Retinal pigment epithelial cell (primary cell): ENCODE data around the gene C19orf81.
"Not testable (repeated sequence)": the region's sequence is repeated elsewhere in the genome, so short reads cannot be mapped to it uniquely, and the experiment has no call there.

Source experiments
- DNase-seq: peaks from one replicate; pipeline ENCODE4 v3.0.0-alpha.2; 2010; ENCODE audit warnings: low read depth
- H3K4me3 ChIP-seq: 2 replicates; pipeline ENCODE4 v1.5.1; 2011; ENCODE audit warnings: mild to moderate bottlenecking, low read length, control low read depth, moderate library complexity
- TF ChIP-seq, protein P1 (sequence below): conservative IDR thresholded peaks from 2 replicates; pipeline ENCODE4 v1.5.1; 2011; ENCODE audit warnings: low read depth, low read length, control low read depth, inconsistent platforms

The C19orf81 gene

DNA sequence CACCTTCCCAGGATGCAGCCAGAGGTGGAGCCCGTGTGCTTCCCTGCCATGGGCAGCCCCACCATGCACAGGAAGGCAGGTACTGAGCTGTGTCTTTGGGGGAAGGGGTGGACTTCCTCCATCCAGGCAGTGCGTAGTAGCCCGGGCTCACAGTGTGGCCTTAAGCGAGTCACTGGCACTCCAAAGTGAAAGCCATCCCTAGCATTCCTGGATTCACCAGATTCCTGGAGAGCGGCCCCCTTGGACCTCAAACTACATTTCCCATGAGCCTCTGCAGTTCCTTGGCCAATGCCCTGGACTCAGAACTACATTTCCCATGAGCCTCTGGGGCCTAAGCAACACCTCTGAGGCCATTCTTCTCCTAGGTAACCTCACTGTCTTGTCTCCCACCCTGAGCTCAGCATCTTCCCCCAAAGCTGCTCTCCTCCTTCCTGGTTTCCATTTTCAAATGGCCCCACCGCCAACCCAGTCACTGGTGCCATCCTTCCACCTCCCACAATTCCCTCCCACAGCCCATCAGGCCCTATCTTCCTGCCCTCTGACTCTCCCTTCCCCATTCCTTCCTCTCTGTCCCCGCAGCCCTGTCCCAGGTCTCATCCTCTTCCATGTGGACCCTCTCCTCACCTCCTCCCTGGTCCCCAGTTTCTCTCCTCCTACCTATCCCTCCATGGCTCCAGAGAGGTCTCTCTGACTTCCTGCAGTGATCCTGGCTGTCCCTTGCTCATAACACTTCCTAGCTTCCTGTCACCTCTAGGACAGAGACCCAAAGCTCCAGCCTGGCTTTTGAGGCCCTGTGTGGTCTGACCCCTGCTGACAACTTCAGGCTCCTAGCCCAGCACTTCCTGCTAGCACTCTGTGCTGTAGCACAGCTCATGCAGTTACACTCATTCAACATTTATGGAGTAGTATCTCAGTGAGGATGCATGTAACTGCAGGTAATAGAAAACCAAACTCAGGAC, at the start of gene C19orf81:
C19orf81 (plus strand) TSS at position 13 of the 959 bp plus-strand sequence; CDS start at position 13, 0 bp downstream.
- H3K4me3 ChIP-seq = no peak within 1 kb of the TSS
- DNase-seq = no peak
- TF ChIP-seq, protein P1, sequence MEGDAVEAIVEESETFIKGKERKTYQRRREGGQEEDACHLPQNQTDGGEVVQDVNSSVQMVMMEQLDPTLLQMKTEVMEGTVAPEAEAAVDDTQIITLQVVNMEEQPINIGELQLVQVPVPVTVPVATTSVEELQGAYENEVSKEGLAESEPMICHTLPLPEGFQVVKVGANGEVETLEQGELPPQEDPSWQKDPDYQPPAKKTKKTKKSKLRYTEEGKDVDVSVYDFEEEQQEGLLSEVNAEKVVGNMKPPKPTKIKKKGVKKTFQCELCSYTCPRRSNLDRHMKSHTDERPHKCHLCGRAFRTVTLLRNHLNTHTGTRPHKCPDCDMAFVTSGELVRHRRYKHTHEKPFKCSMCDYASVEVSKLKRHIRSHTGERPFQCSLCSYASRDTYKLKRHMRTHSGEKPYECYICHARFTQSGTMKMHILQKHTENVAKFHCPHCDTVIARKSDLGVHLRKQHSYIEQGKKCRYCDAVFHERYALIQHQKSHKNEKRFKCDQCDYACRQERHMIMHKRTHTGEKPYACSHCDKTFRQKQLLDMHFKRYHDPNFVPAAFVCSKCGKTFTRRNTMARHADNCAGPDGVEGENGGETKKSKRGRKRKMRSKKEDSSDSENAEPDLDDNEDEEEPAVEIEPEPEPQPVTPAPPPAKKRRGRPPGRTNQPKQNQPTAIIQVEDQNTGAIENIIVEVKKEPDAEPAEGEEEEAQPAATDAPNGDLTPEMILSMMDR = no peak

DNA sequence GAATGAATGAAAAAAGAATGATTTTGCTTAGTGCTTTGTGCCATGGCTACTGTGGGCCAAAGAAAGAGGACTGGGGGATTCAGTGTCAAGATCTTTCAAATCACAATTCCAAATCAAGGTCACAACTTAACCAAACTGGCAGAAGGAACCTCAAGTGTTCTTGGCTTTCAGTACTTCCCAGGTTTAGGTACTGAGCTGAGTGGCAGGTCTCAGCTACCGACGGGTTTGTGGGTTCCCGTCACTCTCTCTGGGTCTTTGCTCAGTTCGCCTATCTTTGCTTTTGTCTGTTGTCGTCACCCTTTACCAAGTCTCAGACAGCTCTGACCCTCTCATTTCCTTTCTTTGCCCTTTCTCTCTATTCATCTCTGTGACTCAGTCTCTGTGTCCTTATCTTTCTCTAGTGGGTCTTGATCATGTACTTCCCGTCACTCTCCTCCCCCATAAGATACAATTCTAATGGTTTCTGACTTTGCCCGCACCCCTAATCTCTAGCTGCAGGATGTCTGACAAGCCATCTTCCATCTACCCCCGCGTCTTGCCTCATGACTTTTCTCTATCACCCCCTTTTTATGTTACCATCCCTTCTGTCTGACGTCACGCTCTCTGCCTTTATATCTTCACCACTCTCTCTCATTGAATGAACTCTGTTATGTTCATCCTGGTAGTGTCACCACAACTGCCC, 47.7 kb upstream of the C19orf81 start:
- H3K4me3 ChIP-seq = no peak overlapping the region
- no peak for DNase-seq
- TF ChIP-seq, protein P1 = no peak

DNA sequence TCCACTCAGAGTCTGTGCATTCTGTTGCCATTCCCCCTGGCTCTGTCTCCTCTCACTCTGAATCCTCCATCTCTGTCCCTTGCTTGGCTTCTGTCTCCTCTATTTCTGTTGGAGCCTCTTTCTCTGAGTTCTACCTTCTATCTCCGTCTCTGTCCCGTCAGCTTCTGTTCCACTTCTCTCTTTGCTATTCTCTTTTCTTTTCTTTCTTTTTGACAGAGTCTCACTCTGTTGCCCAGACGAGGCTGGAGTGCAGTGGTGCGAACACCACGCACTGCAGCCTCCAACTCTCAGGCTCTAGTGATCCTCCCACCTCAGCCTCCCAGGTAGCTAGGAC, 47.2 kb upstream of the C19orf81 start:
- no peak overlapping the region for H3K4me3 ChIP-seq
- no peak for DNase-seq
- TF ChIP-seq, protein P1 = no peak

- TF ChIP-seq, protein P1 = no peak
- no peak overlapping the region for H3K4me3 ChIP-seq
- DNase-seq = no peak
Observed at GRCh38 chr19:50602496-50602895, 46.7 kb upstream of the C19orf81 start.

GRCh38 chr19:50602935-50603334, 46.3 kb upstream of the C19orf81 start:
- no peak overlapping the region for H3K4me3 ChIP-seq
- DNase-seq = no peak
- TF ChIP-seq, protein P1 = no peak

DNA sequence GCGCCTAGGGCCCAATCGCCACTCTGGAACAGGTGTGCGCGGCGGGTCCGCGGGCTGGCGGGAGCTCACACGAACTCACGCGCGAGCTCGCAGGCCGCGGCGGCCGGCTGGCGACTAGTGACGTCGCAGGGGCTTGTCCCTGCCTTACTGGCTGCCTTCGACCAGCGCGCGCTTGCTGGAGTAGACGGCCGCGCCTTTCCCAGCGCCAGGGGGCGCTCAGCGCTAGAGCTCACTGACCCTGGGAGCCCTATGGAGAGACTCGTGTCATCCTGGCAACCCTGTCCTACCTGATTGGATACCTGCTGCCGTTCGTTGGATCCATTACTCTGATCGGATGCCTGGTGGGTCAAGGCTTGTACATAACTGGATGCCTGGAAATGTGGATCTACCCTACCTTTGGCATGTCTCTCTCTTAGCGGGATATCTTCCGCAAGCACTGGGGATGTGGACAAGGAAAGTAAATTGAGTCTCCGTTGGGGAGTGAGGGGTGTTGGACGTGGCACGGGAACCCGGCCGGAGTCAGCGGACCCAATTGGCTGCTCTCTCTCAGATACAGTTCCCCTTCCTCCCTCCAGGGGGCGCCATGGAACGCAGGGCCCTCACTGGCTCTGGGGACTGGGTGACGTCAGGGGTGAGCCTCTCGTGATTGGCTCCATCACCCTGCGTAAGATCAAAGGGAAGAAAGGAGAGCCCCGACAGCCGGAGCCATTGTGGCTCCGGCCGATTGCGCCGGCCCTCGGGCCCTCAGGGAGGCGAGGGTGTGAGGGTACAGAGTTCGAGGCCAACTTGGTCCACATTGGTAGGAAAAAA, 44.8 kb upstream of the C19orf81 start:
- DNase-seq, H3K4me3 ChIP-seq: not testable (repeated sequence)
- TF ChIP-seq, protein P1 = peak; percentile 4

DNA sequence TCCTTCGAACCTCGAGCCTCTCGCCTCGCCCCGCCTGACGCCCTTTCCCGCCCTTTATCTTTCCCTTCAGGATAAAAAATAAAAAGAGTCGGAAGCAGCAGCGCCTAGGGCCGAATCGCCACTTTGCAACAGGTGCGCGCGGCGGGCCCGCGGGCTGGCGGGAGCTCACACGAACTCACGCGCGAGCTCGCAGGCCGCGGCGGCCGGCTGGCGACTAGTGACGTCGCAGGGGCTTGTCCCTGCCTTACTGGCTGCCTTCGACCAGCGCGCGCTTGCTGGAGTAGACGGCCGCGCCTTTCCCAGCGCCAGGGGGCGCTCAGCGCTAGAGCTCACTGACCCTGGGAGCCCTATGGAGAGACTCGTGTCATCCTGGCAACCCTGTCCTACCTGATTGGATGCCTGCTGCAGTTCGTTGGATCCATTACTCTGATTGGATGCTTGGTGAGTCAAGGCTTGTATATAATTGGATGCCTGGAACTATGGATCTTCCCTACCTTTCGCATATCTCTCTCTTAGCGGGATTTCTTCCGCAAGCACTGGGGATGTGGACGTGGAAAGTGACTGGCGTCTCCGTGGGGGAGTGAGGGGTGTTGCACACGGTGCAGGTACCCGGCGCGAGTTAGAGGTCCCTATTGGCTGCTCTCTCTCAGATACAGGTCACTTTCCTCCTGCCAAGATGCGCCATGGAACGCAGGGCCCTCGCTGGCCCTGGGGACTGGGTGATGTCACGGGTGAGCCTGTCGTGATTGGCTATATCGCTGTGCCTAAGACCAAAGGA, 43.0 kb upstream of the C19orf81 start:
- DNase-seq, H3K4me3 ChIP-seq: not testable (repeated sequence)
